ENCODE results near the gene KIZ.

DNA sequence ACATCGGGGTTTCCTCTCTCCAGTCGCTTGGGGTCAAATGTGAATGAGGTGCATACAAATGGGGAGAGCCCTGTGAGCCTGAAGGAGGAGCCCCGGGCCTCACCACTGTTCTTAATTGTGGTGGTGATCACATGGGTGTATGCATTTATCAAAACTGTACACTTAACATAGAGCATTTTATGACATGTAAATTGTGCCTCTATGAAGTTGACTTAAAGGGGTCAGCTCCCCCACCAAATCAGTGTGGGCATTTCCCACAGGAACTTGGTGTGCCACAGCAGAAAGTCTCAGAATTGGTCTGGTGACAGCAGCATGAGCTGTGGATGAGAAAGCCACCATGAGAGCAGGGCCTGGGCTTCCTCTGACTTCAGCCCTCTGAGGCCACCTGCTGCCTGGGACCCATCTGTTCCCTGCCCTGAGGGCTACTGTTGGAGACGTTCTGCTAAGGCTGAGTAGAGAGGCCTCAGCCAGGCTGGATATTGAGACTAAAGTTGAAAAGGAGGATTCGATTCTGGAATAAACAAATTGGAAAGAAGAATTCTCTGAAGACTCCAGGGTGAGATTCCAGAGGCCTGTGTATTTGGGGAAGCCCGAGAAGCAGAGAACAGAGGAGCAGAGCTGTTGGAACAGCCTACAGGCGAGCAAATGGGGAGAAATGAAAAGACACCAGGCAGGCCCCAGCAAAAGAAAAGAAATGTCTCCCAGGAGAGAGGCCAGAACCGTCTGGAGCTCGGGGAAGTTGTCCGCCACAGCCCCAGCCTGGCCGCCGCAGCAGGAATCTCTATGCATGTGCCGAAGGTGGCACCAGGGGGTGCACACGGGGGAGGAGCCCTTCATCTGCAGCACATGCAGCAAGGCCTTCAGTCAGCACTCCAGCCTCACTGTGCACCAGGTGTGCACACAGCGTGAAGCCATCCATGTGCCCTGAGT is 139.6 kb downstream of the KIZ start:
- TF ChIP-seq POLR2A (IDR thresholded peaks at IDR 0.05), result no peak
- TF ChIP-seq POLR2AphosphoS5 (IDR thresholded peaks at IDR 0.05), result no peak
- TF ChIP-seq, protein P1, sequence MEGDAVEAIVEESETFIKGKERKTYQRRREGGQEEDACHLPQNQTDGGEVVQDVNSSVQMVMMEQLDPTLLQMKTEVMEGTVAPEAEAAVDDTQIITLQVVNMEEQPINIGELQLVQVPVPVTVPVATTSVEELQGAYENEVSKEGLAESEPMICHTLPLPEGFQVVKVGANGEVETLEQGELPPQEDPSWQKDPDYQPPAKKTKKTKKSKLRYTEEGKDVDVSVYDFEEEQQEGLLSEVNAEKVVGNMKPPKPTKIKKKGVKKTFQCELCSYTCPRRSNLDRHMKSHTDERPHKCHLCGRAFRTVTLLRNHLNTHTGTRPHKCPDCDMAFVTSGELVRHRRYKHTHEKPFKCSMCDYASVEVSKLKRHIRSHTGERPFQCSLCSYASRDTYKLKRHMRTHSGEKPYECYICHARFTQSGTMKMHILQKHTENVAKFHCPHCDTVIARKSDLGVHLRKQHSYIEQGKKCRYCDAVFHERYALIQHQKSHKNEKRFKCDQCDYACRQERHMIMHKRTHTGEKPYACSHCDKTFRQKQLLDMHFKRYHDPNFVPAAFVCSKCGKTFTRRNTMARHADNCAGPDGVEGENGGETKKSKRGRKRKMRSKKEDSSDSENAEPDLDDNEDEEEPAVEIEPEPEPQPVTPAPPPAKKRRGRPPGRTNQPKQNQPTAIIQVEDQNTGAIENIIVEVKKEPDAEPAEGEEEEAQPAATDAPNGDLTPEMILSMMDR (IDR thresholded peaks at IDR 0.05), result no peak
- no peak for TF ChIP-seq EP300 (IDR thresholded peaks at IDR 0.05)

Measured in upper lobe of left lung (tissue), 4 donors.